WTC11 (cell line): Measurements from ENCODE around the gene CRELD2. TPM values are rescaled to one million over a fixed set of nuclear protein-coding genes. Genes with fewer than 3 reads are reported as not detected.

ENCODE experiments used
- ATAC-seq: fragments of 200-7000 bp; cut with Tn5 transposase; 2 replicates; pipeline ENCODE4 v1.10.0; 2021; ENCODE audit warnings: mild to moderate bottlenecking, moderate library complexity
- CTCF ChIA-PET: fragments of 300-600 bp; sonication (Branson Sonifier 250); formaldehyde crosslinking; loops from one replicate; lab custom pipeline; 2021; ENCODE audit warnings: antibody characterized with exemption; lab: Charles Lee
- POLR2A ChIA-PET: fragments of 350-600 bp; sonication (Branson Sonifier 250); formaldehyde crosslinking; loops from one replicate; lab custom pipeline; 2021; ENCODE audit warnings: antibody characterized with exemption; lab: Charles Lee
- DNase-seq: peaks from one replicate; pipeline ENCODE4 v3.0.0; 2021; ENCODE audit warnings: low spot score
- H3K27ac Mint-ChIP-seq: 2 replicates; pipeline ENCODE4 v1.8.0; 2021; ENCODE audit warnings: mixed read lengths
- H3K27me3 Mint-ChIP-seq: 2 replicates; pipeline ENCODE4 v1.8.0; 2021; ENCODE audit warnings: low read depth, mild to moderate bottlenecking, moderate library complexity, mixed read lengths
- H3K36me3 Mint-ChIP-seq: 2 replicates; pipeline ENCODE4 v1.8.0; 2021; ENCODE audit warnings: mixed read lengths
- H3K4me1 Mint-ChIP-seq: 2 replicates; pipeline ENCODE4 v1.8.0; 2022; ENCODE audit warnings: mixed read lengths
- H3K4me3 Mint-ChIP-seq: 2 replicates; pipeline ENCODE4 v1.8.0; 2021; ENCODE audit warnings: mild to moderate bottlenecking, moderate library complexity, mixed read lengths
- H3K9me3 Mint-ChIP-seq: 2 replicates; pipeline ENCODE4 v1.8.0; 2021; ENCODE audit warnings: mixed read lengths
- CBFB ChIP-seq: sonication (generic); formaldehyde crosslinking; IDR thresholded peaks from 2 replicates; pipeline ENCODE4 v1.8.1; 2022; ENCODE audit warnings: mild to moderate bottlenecking, low read depth, missing genetic modification reagents
- EMX1 ChIP-seq: fragments of 250-450 bp; sonication (Bioruptor Pico); IDR thresholded peaks from 2 replicates; pipeline ENCODE4 v1.8.0; 2021; ENCODE audit warnings: mild to moderate bottlenecking
- ETV6 ChIP-seq: sonication (generic); formaldehyde crosslinking; IDR thresholded peaks from 2 replicates; pipeline ENCODE4 v1.8.1; 2022; ENCODE audit warnings: mild to moderate bottlenecking, missing genetic modification reagents
- KAT7 ChIP-seq: sonication (generic); formaldehyde crosslinking; IDR thresholded peaks from 2 replicates; pipeline ENCODE4 v1.8.1; 2023; ENCODE audit warnings: missing genetic modification reagents, mild to moderate bottlenecking, borderline replicate concordance
- MXD4 ChIP-seq: fragments of 250-450 bp; sonication (Bioruptor Pico); IDR thresholded peaks from 2 replicates; pipeline ENCODE4 v1.8.0; 2021; ENCODE audit warnings: mild to moderate bottlenecking, moderate library complexity, borderline replicate concordance
- SMAD3 ChIP-seq: sonication (generic); formaldehyde crosslinking; IDR thresholded peaks from 2 replicates; pipeline ENCODE4 v1.8.0; 2022; ENCODE audit warnings: missing genetic modification reagents, mild to moderate bottlenecking, borderline replicate concordance
- ZNF121 ChIP-seq: sonication (generic); formaldehyde crosslinking; IDR thresholded peaks from 2 replicates; pipeline ENCODE4 v1.8.0; 2023; ENCODE audit warnings: missing genetic modification reagents
- ZNF416 ChIP-seq: fragments of 250-450 bp; sonication (Bioruptor Pico); IDR thresholded peaks from 2 replicates; pipeline ENCODE4 v1.9.0; 2021; ENCODE audit warnings: mild to moderate bottlenecking, inconsistent platforms
- ZNF423 ChIP-seq: fragments of 250-450 bp; sonication (Bioruptor Pico); IDR thresholded peaks from 2 replicates; pipeline ENCODE4 v2.1.2; 2022; ENCODE audit warnings: mild to moderate bottlenecking, moderate library complexity
- total RNA-seq: library from RNA; stranded (reverse); gene quantifications from 3 replicates; pipeline ENCODE4 v1.2.3, GENCODE V29; 2021
- TF ChIP-seq, protein P1 (sequence below): sonication (generic); formaldehyde crosslinking; IDR thresholded peaks from 2 replicates; pipeline ENCODE4 v1.8.0; 2023; ENCODE audit warnings: mild to moderate bottlenecking, missing genetic modification reagents
- TF ChIP-seq, protein P2 (sequence below): sonication (generic); formaldehyde crosslinking; IDR thresholded peaks from 2 replicates; pipeline ENCODE4 v1.8.1; 2023; ENCODE audit warnings: mild to moderate bottlenecking, moderate library complexity, missing genetic modification reagents
- TF ChIP-seq, protein P3 (sequence below): sonication (generic); formaldehyde crosslinking; IDR thresholded peaks from 2 replicates; pipeline ENCODE4 v1.8.1; 2022; ENCODE audit warnings: low read depth, mild to moderate bottlenecking, moderate library complexity, missing genetic modification reagents, borderline replicate concordance
- TF ChIP-seq, protein P4 (sequence below): sonication (generic); formaldehyde crosslinking; IDR thresholded peaks from 2 replicates; pipeline ENCODE4 v1.8.0; 2022; ENCODE audit warnings: mild to moderate bottlenecking, missing genetic modification reagents

The CRELD2 gene
- total RNA-seq, 1 experiment from 2014 or later, result 42.8 TPM

DNA sequence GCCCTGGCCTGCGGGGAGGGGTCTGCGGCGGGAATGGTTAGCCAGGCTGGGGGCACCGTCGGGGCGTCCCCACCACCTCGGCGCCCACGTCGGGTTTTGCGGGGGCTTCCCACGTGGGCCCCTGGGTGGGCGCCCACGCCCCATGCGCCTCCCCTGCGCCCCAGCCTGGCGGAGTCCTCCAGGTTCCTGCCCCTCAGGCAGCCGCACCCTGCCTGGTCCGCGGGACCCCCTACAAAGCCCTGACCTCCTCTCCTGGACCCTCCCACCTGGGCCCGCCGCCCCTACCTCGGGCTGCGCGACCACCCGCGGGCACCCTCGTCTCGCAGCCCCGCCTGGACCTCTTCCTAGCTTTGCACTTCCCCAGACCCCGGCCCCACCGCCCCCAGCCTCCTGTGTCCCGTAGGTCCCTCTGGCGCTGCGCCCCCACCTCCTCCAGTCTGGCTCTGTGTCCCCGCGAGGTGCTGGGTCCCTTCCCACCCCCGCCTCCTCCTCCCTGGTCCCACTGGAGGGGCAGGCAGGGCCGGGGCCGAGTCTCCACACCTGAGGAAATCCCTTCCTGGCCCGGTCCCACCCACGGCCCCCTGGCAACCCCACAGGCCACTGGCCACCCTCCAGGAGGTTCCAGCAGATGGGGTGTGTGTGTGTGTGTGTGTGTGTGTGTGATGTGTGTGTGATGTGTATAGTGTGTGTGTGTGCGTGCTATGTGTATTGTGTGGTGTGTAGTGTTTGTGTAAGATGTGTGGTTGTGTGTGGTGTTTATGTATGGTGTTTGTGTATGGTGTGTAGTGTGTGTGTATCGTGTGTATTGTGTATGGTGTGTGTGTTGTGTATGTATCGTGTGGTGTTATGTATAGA, 54.0 kb downstream of the CRELD2 start:
- Mint-ChIP-seq H3K36me3 (no peaks in the 10 kb centered on the region), H3K4me1 (peaks cover 6% of the 10 kb centered on the region), H3K27me3 (peaks cover 8% of the 10 kb centered on the region), H3K27ac (no peak overlapping the region), H3K4me3 (no peak overlapping the region), H3K9me3 (no peaks in the 10 kb centered on the region)
- CTCF ChIA-PET, result interaction anchor here (0.9 to 2.9 kb wide), 4 partner anchors 10 to 58 kb away, joined by 3 to 14 read pairs (median 7); no protein-coding TSS in a partner anchor
- peak; percentile 30 for DNase-seq
- POLR2A ChIA-PET, result interaction anchor here (0.9 kb wide), 1 partner anchor 13 kb away, joined by 3 read pairs; no protein-coding TSS in a partner anchor
- no peak for ATAC-seq
- no peak for TF ChIP-seq ZNF416 (CRISPR knock-in tag)

DNA sequence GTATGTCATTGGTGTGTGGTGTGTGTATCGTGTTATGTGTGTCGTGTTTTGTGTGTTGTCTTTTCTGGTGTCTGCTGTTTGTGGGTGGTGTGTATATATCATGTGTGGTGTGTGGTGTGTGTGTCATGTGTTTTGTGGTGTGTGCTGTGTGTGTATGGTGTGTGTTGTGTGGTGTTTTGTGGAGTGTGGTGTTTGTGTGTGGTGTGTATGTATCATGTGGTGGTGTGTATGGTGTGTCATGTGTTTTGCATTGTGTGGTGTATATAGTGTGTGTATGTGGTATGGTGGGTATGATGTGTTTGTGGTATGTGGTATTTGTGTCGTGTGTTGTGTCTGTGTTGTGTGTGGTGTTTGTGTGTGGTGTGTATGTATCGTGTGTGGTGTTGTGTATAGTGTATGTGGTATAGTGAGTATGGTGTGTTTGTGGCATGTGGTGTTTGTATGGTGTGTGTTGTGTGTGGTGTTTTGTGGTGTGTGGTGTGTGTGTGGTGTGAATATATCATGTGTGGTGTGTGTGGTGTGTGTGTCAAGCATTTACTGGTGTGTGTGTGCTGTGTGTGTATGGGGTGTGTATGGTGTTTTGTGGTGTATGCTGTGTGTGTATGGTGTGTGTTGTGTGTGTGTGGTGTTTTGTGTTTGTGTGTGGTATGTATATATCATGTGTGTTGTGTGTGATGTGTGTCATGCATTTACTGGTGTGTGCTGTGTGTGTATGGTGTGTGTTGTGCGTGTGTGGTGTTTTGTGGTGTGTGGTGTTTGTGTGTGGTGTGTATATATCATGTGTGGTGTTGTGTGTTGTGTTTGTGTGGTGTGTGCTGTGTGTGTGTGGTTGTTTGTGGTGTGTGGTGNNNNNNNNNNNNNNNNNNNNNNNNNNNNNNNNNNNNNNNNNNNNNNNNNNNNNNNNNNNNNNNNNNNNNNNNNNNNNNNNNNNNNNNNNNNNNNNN, 54.9 kb downstream of the CRELD2 start:
- Mint-ChIP-seq H3K4me3 (no peak overlapping the region), H3K4me1 (peaks cover 6% of the 10 kb centered on the region), H3K36me3 (no peaks in the 10 kb centered on the region), H3K27me3 (peaks cover 8% of the 10 kb centered on the region), H3K9me3 (no peaks in the 10 kb centered on the region), H3K27ac (no peak overlapping the region)
- ChIA-PET POLR2A (no interaction called here), CTCF (no interaction called here)
- no peak for DNase-seq
- ATAC-seq, result no peak
- TF ChIP-seq ETV6 (CRISPR knock-in tag) (no peak), ZNF423 (CRISPR knock-in tag) (no peak), KAT7 (CRISPR knock-in tag) (no peak), EMX1 (CRISPR knock-in tag) (no peak), ZNF121 (no peak), CBFB (CRISPR knock-in tag) (no peak), SMAD3 (CRISPR knock-in tag) (no peak), MXD4 (CRISPR knock-in tag) (no peak)
- TF ChIP-seq, protein P1, sequence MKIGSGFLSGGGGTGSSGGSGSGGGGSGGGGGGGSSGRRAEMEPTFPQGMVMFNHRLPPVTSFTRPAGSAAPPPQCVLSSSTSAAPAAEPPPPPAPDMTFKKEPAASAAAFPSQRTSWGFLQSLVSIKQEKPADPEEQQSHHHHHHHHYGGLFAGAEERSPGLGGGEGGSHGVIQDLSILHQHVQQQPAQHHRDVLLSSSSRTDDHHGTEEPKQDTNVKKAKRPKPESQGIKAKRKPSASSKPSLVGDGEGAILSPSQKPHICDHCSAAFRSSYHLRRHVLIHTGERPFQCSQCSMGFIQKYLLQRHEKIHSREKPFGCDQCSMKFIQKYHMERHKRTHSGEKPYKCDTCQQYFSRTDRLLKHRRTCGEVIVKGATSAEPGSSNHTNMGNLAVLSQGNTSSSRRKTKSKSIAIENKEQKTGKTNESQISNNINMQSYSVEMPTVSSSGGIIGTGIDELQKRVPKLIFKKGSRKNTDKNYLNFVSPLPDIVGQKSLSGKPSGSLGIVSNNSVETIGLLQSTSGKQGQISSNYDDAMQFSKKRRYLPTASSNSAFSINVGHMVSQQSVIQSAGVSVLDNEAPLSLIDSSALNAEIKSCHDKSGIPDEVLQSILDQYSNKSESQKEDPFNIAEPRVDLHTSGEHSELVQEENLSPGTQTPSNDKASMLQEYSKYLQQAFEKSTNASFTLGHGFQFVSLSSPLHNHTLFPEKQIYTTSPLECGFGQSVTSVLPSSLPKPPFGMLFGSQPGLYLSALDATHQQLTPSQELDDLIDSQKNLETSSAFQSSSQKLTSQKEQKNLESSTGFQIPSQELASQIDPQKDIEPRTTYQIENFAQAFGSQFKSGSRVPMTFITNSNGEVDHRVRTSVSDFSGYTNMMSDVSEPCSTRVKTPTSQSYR (CRISPR knock-in tag), result no peak
- TF ChIP-seq, protein P2, sequence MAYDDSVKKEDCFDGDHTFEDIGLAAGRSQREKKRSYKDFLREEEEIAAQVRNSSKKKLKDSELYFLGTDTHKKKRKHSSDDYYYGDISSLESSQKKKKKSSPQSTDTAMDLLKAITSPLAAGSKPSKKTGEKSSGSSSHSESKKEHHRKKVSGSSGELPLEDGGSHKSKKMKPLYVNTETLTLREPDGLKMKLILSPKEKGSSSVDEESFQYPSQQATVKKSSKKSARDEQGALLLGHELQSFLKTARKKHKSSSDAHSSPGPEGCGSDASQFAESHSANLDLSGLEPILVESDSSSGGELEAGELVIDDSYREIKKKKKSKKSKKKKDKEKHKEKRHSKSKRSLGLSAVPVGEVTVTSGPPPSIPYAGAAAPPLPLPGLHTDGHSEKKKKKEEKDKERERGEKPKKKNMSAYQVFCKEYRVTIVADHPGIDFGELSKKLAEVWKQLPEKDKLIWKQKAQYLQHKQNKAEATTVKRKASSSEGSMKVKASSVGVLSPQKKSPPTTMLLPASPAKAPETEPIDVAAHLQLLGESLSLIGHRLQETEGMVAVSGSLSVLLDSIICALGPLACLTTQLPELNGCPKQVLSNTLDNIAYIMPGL (CRISPR knock-in tag), result no peak
- TF ChIP-seq, protein P3, sequence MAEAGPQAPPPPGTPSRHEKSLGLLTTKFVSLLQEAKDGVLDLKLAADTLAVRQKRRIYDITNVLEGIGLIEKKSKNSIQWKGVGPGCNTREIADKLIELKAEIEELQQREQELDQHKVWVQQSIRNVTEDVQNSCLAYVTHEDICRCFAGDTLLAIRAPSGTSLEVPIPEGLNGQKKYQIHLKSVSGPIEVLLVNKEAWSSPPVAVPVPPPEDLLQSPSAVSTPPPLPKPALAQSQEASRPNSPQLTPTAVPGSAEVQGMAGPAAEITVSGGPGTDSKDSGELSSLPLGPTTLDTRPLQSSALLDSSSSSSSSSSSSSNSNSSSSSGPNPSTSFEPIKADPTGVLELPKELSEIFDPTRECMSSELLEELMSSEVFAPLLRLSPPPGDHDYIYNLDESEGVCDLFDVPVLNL (CRISPR knock-in tag), result no peak
- TF ChIP-seq, protein P4, sequence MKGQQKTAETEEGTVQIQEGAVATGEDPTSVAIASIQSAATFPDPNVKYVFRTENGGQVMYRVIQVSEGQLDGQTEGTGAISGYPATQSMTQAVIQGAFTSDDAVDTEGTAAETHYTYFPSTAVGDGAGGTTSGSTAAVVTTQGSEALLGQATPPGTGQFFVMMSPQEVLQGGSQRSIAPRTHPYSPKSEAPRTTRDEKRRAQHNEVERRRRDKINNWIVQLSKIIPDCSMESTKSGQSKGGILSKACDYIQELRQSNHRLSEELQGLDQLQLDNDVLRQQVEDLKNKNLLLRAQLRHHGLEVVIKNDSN (CRISPR knock-in tag), result no peak
